K562 (cell line): ENCODE measurements around the gene ARSJ. TPM values are rescaled to one million over a fixed set of nuclear protein-coding genes. Genes with fewer than 3 reads are reported as not detected.

Source experiments
- ATAC-seq: fragments of 200-7000 bp; cut with Tn5 transposase; 3 replicates; pipeline ENCODE4 v1.9.1; 2020; ENCODE audit warnings: moderate library complexity
- BruUV-seq: library from RNA; stranded (reverse); fragments of 400-500 nt; replicated peaks from 2 replicates; lab custom pipeline; 2021; lab: Mats Ljungman, UMichigan
- CTCF ChIA-PET: fragments of 300-600 bp; formaldehyde crosslinking; extraction: SDS; loops from one replicate; lab custom pipeline; 2021; ENCODE audit warnings: low intra/inter-chr PET ratio; lab: Yijun Ruan, JAX
- POLR2A ChIA-PET: fragments of 300-600, 350-650 bp; sonication (Branson Sonifier 250); formaldehyde crosslinking; extraction: SDS; loops from one replicate; lab custom pipeline; 2021; ENCODE audit warnings: antibody characterized with exemption, inconsistent platforms; lab: Yijun Ruan, JAX
- DNase-seq, 4 experiments: peaks; one replicate each; pipeline versions ENCODE4 v3.0.0 to v3.0.0-alpha.2; 2011 to 2018; ENCODE audit warnings: low spot score in 3 of 4, mixed read lengths in 3 of 4; ENCODE audit errors: extremely low read depth in 1 of 4
- FAIRE-seq: peaks from 2 replicates; lab custom pipeline; 2011; peaks lifted over from hg19 to GRCh38; lab: Jason Lieb, UNC
- H2AFZ ChIP-seq: 2 replicates; pipeline ENCODE4 v1.6.0; 2011; ENCODE audit warnings: low read depth, low read length, control low read depth, inconsistent platforms
- H3K27ac ChIP-seq: fragments of 200-600 bp; 3 replicates; pipeline ENCODE4 v1.8.0; 2011; ENCODE audit warnings: low read depth, mild to moderate bottlenecking, control low read depth, inconsistent platforms, low read length, moderate library complexity, mixed read lengths; ENCODE audit errors: extremely low read depth
- H3K27me3 ChIP-seq, 2 experiments: fragments of 300-600 bp in 1 of 2; 2 replicates in 1 of 2; 3 replicates in 1 of 2; pipeline versions ENCODE4 v1.6.0 to v1.8.0; 2011; ENCODE audit warnings: inconsistent platforms in 2 of 2, low read length in 2 of 2, mild to moderate bottlenecking in 1 of 2, mixed read lengths in 1 of 2, moderate library complexity in 1 of 2; ENCODE audit not compliant: control insufficient read depth in 2 of 2, insufficient read depth in 2 of 2
- H3K36me3 ChIP-seq: fragments of 300-600 bp; 3 replicates; pipeline ENCODE4 v1.8.0; 2011; ENCODE audit warnings: mild to moderate bottlenecking, low read length, inconsistent platforms; ENCODE audit not compliant: control insufficient read depth, insufficient read depth
- H3K4me1 ChIP-seq, 2 experiments: fragments of 200-600 bp in 1 of 2; replicated peaks in 1 of 2; 2 replicates in 1 of 2; 3 replicates in 1 of 2; pipeline versions ENCODE4 v1.5.1 to v1.8.0; 2011; ENCODE audit warnings: inconsistent platforms in 2 of 2, low read length in 2 of 2, mild to moderate bottlenecking in 1 of 2, mixed read lengths in 1 of 2, moderate library complexity in 1 of 2; ENCODE audit not compliant: control insufficient read depth in 2 of 2, insufficient read depth in 2 of 2
- H3K4me2 ChIP-seq: 2 replicates; pipeline ENCODE4 v1.6.1; 2011; ENCODE audit warnings: low read length, control low read depth, inconsistent platforms, mixed read lengths; ENCODE audit not compliant: insufficient read depth
- H3K4me3 ChIP-seq: fragments of 200-600 bp; sonication (generic), shearing (Covaris generic); 2 replicates; pipeline ENCODE4 v1.5.1; 2016; ENCODE audit warnings: control low read depth, inconsistent platforms
- H3K79me2 ChIP-seq: fragments of 200-600 bp; 3 replicates; pipeline ENCODE4 v1.8.0; 2011; ENCODE audit warnings: low read length, inconsistent platforms; ENCODE audit not compliant: control insufficient read depth, insufficient read depth
- H3K9ac ChIP-seq, 2 experiments: 2 replicates each; pipeline versions ENCODE4 v1.6.0 to v1.6.1; 2011; ENCODE audit warnings: low read depth in 2 of 2, low read length in 2 of 2, control low read depth in 1 of 2, inconsistent platforms in 1 of 2, mild to moderate bottlenecking in 1 of 2, mixed read lengths in 1 of 2; ENCODE audit not compliant: insufficient read depth in 1 of 2
- H3K9me1 ChIP-seq: one replicate; pipeline ENCODE4 v1.6.0; 2011; ENCODE audit warnings: inconsistent platforms, mild to moderate bottlenecking, low read length, moderate library complexity; ENCODE audit not compliant: control insufficient read depth, insufficient read depth
- H3K9me3 ChIP-seq: replicated peaks from 2 replicates; pipeline ENCODE4 v1.5.1; 2011; ENCODE audit warnings: low read depth, low read length, inconsistent platforms; ENCODE audit not compliant: control insufficient read depth, insufficient read depth
- H4K20me1 ChIP-seq: replicated peaks from 2 replicates; pipeline ENCODE4 v1.6.1; 2011; ENCODE audit warnings: low read length, inconsistent platforms, mixed read lengths; ENCODE audit not compliant: control insufficient read depth, insufficient read depth
- CTCF ChIP-seq, 3 experiments: IDR thresholded peaks in 2 of 3; conservative IDR thresholded peaks in 1 of 3; 2 replicates each; pipeline ENCODE4 v1.5.1; 2011 to 2012; ENCODE audit warnings: low read length in 3 of 3, mild to moderate bottlenecking in 3 of 3, control low read depth in 2 of 3, improper control_type of control experiment in 1 of 3, inconsistent platforms in 1 of 3, low read depth in 1 of 3, mixed read lengths in 1 of 3, moderate library complexity in 1 of 3; ENCODE audit not compliant: insufficient read depth in 2 of 3
- RAD21 ChIP-seq, 2 experiments: fragments of 250-450 bp in 1 of 2; fragments of 450-650 bp in 1 of 2; sonication (Bioruptor Pico) in 1 of 2; formaldehyde crosslinking in 1 of 2; IDR thresholded peaks in 1 of 2; conservative IDR thresholded peaks in 1 of 2; 2 replicates each; pipeline versions ENCODE4 v1.4.0 to v1.8.0; 2020 to 2022; ENCODE audit warnings: mild to moderate bottlenecking in 2 of 2, moderate library complexity in 1 of 2
- ZNF644 ChIP-seq: fragments of 200-800 bp; sonication (Bioruptor generic); IDR thresholded peaks from 2 replicates; pipeline ENCODE4 v1.6.1; 2016; ENCODE audit warnings: low read depth, missing genetic modification characterization, missing compliant biosample characterization
- WGBS: fragments of 100-300 bp; shearing (Covaris generic); methylation state at CpG from one replicate; pipeline ENCODE4 v1.1.6; 2016; ENCODE audit warnings: low coverage, mixed read lengths; ENCODE audit not compliant: insufficient coverage; ENCODE audit errors: missing lambda C conversion rate; 5-methylcytosine and 5-hydroxymethylcytosine counted together
- in situ Hi-C: fragments of 300-500 bp; cut with MboI; formaldehyde crosslinking; loops from 4 replicates; pipeline ENCODE4 v1.15.0; 2018; ENCODE audit warnings: inconsistent platforms, mixed read lengths
- intact Hi-C: fragments of 100-400 bp; cut with micrococcal nuclease; formaldehyde crosslinking; loops from 2 replicates; pipeline ENCODE4 v1.14.2; 2022
- polyA plus RNA-seq, 8 experiments: library from polyadenylated mRNA; depleted of rRNA in 4 of 8; stranded (reverse) in 5 of 8; unstranded in 3 of 8; fragments of >200 nt; fragmentation: Nextera tagmentation in 2 of 8; fragmentation: Illumina TruSeq in 1 of 8; extraction: Ambion mirVana in 2 of 8; extraction: Trizol in 1 of 8; gene quantifications; 2 replicates each; pipeline versions ENCODE4 v1.2.1 to v1.2.3, GENCODE V29; 2011 to 2014; ENCODE audit warnings: inconsistent platforms in 1 of 8, missing spikeins in 1 of 8
- total RNA-seq, 7 experiments: library from RNA; depleted of rRNA in 6 of 7; stranded (reverse); fragments of >200 nt in 6 of 7; fragmentation: Illumina TruSeq in 2 of 7; extraction: Trizol in 2 of 7; gene quantifications; 2 replicates each; pipeline versions ENCODE4 v1.2.1 to v1.2.3, GENCODE V29; 2011 to 2021; ENCODE audit warnings: low replicate concordance in 1 of 7

The ARSJ gene
- total and polyA plus RNA-seq, 9 of the 15 experiments (the other 6 are each of a cell fraction or from before 2014, with no cell fraction given), result not detected

GRCh38 chr4:113952452-113953029, 26.9 kb downstream of the ARSJ start:
- TF ChIP-seq CTCF (IDR thresholded peaks at IDR 0.05 in 2 of 3, conservative IDR thresholded peaks at IDR 0.05 in 1 of 3; ENCODE audit: insufficient read depth in 2 of 3, low read depth in 1 of 3, low read length in 3 of 3), result 0 out of 6 replicates have a peak, but pooled peaks of 1 of the 3 experiments have one; percentile 26
- peak in 1 of 2 experiments; percentile 19; a peak in 1 of 4 replicates for TF ChIP-seq RAD21 (CRISPR knock-in tag; conservative IDR thresholded peaks at IDR 0.05 in 1 of 2, IDR thresholded peaks at IDR 0.05 in 1 of 2)
- no peak for TF ChIP-seq ZNF644 (tag)
- intact Hi-C loops (no loop called here), in situ Hi-C loops (no loop called here)
- 6% methylated on average over 9 of the region's 9 CpGs for WGBS
- no peak for ATAC-seq
- ChIA-PET POLR2A (no interaction called here), CTCF (no interaction called here)
- Histone ChIP-seq H3K27ac (no peak overlapping the region), H3K9me1 (no peaks in the 10 kb centered on the region), H2AFZ (no peak overlapping the region), H3K4me2 (no peak overlapping the region), H3K4me1 (no peaks in the 10 kb centered on the region), H3K79me2 (no peaks in the 10 kb centered on the region), H3K9me3 (no peaks in the 10 kb centered on the region; the same call in 1 of the 2 replicates), H3K9ac (no peak overlapping the region), H3K36me3 (no peaks in the 10 kb centered on the region), H4K20me1 (no peaks in the 10 kb centered on the region), H3K27me3 (no peaks in the 10 kb centered on the region), H3K4me3 (no peak overlapping the region)
- FAIRE-seq, result no peak
- peak in 3 of 4 experiments; percentile 5 to 14 (median 7) for DNase-seq
- BruUV-seq, result no TSS peak
